GM18907 (cell line): ENCODE results near the gene GSTM5.
A peak's percentile ranks its signal among the peaks of the same experiment; 100 is the strongest.
"Not testable (repeated sequence)": the region's sequence is repeated elsewhere in the genome, so short reads cannot be mapped to it uniquely, and the experiment has no call there.

Source experiments
- ATAC-seq: cut with Tn5 transposase; IDR thresholded peaks from one replicate; pipeline ENCODE4 v1.9.1; 2021; ENCODE audit warnings: mild to moderate bottlenecking, moderate library complexity; ENCODE audit not compliant: unreplicated experiment

The GSTM5 gene

DNA sequence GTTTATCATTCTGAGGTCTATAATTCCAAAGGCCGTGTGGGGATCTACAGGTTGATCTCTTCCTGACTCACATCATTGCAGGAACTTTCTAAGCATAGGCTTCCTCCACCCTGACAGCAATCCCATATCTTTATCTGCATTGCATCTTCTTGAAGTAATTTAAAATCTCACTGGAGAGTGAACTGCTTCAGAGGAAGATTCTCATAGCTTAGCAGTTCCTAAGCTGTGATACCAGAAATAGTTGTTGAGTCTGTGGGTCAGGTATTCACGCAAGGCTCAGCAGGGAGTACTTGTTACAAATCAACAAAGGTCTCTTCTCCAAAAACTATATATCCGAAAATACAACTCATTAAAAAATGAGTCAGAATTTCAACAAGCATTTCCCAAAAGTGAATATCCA lies 16.9 kb upstream of the GSTM5 start:
- not testable (repeated sequence) for ATAC-seq

DNA sequence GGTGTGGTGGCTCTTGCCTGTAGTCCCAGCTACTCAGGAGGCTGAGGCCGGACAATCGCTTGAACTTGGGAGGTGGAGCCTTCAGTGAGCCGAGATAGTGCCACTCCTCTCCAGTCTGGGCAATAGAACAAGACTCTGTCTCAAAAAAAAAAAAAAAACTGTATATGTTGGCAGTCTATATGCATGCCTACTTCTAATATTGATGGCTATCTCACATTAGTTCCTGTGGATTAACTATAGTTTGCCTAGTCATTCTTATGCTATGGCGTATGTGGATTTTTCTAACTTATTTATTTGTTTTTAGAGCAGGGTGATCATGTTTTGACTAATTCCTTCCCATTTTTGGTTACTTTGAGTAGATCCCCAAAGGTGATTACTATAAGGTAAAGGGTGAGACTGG lies 15.0 kb upstream of the GSTM5 start:
- ATAC-seq = no peak

DNA sequence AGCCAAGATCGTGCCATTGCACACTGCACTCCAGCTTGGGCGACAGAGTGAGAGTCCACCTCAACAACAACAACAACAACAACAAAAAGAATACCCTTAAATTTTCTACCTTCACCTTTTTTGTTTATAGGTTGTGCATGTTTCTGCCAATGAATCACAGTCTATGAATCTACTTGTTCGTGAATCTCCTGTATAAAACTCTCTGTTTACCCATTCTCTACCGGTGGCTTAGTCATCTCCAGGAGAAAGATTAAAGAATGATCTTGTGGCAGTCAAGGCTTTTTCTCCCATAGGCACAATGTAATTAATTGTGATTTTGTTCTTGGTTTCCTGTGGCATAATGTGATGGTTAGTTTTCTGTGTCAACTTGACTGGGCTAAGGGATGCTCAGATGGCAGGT lies 14.2 kb upstream of the GSTM5 start:
- not testable (repeated sequence) for ATAC-seq

DNA sequence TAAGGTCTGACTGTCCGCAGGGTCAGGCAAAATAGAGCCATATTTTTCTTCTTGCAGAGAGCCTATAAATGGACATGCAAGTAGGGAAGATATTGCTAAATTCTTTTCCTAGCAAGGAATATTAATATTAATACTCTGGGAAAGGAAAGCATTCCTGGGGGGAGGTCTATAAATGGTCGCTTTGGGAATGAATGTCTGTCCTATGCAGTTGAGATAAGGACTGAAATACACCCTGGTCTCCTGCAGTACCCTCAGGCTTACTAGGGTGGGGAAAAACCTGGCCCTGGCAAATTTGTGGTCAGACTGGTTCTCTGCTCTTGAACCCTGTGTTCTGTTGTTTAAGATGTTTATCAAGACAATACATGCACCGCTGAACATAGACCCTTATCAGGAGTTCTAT lies 9.1 kb upstream of the GSTM5 start:
- ATAC-seq = not testable (repeated sequence)

DNA sequence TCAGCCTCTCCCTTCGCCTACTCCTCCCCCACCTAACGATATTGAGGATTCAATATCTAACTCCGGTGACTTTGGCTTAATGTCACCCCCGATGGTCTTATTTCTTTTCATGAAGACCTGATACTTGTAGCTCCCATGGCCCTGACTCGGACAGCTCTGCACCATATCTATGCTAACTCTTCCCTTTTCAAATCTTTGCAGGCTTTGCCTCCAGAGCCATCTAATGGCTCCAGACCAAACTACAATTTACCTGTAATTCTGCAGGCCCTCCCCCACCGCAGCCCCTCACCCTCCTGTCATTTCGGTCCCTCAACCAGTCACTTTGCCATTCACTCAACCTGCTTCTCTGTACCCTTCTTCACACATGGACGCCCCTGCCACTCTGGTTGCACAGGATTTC lies 7.9 kb upstream of the GSTM5 start:
- ATAC-seq = no peak

DNA sequence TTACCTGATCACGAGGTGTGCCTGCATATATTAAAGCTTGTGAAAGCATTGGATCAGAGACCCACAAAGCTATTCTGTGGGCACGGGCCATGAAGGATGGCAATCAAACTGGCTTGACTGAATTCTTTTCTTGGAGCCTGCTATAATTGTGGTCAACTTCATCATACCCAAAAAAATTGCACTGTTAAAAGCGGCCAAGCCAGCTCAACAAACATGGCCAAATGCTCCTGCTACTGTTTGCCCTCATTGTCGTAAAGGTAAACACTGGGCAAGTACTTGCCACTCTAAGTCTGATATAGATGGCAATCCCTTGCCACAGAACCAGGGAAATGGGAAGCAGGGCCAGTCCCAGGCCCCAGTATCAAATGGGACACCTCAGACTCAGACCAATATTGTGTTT lies 6.6 kb upstream of the GSTM5 start:
- ATAC-seq = no peak

DNA sequence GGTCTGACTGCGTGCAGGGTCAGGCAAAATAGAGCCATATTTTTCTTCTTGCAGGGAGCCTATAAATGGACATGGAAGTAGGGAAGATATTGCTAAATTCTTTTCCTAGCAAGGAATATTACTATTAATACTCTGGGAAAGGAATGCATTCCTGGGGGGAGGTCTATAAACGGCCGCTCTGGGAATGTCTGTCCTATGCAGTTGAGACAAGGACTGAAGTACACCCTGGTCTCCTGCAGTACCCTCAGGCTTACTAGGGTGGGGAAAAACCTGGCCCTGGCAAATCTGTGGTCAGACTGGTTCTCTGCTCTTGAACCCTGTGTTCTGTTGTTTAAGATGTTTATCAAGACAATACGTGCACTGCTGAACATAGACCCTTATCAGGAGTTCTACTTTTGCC lies 3.1 kb upstream of the GSTM5 start:
- ATAC-seq = not testable (repeated sequence)

DNA sequence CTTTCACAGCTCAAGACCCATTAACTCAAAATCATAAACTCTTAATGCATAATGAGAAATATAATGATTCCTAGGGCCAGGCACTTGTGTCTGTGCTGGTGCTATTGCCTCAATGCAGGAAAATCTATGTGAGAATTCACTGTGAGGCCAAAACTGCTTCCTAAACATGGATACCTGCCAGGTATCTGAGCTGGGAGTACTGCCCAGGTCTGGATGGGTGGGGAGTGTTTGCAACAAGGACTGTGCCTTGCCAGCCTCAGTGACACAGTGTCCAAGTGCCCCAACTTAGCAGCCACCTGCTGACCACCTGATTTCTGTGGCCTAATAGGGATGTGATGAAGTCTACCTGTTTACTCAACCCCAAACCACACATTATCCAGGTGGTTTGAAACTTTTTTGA lies 2.2 kb upstream of the GSTM5 start:
- not testable (repeated sequence) for ATAC-seq

DNA sequence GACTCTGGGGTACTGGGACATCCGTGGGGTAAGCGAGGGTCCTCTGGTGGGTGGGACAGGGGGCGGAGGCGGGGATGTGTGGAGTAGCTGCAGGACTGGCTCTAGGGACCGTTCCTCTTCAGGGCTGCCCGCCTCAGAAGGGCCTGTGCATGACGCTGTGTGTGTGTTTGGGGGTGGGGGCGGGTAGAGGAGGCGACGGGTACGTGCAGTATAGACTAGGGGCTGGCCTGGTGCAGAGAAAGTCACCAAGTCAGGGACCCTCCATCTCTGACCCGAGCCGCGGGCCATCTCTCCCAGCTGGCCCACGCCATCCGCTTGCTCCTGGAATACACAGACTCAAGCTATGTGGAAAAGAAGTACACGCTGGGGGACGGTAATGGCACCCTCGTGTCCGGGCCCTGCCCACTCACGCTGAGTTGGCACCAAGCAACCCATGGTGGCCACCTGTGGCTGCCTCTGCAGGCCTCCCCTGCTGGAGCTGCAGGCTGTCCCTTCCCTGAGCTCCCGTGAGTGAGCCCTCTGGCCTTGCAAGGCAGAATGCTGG lies 342 bp downstream of the GSTM5 start:
- ATAC-seq = no peak

DNA sequence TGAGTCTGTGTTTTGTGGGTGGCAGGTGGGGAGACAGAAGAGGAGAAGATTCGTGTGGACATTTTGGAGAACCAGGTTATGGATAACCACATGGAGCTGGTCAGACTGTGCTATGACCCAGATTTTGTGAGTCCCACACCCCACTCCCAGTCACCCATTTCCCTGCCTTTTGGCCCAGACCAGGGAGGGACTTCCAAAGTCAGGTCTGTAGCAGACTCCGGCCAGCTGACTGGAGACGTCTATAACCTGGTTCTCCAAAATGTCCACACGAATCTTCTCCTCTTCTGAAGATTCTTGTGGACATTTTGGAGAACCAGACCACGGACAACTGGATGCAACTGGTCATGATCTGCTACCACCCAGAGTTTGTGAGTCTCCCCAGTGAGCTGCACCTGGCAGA lies 1.6 kb downstream of the GSTM5 start:
- no peak for ATAC-seq

DNA sequence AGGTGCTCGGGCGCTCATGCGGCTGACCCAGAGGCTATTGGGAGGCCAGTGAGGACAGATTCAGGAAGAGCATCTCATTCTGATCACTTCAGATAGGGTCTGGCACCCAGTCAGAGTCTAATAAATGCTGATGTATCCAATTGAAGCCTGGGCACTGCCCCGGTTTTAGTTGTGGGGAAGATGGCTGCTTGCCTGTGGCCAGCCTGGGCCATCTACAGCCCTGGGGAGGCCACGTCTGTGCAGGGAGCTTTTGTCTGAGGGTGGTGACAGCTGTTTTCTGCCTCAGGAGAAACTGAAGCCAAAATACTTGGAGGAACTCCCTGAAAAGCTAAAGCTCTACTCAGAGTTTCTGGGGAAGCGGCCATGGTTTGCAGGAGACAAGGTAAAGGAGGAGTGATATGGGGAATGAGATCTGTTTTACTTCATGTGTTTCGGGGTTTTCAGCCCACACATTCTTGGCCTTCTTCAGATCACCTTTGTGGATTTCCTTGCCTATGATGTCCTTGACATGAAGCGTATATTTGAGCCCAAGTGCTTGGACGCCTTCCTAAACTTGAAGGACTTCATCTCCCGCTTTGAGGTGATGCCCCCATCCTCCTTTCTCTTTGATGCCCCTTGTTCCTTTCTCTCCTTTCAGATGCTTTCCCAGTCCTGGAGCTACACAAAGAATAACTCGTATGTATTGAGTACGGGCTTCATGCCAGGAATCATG lies 2.8 kb downstream of the GSTM5 start:
- no peak for ATAC-seq

DNA sequence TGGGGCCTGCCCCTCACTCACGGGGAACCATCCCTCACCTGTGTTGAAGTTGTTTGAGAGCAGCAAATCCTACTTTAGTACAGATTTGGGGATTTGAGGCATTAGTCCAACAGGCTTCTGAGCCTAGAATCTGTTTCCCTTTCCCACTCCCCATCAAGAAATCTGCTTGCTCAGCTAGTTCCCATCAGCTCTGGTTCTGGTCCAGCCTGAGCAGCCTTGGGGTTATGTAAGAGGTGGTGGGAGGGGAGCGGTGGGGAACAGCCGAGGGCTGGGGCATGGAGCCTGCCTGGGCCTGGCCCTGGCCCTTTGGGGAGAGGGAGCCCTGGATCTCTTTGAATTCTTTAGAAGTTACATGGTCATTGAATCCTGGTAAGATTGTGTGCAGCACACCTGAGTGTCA lies 4.1 kb downstream of the GSTM5 start:
- ATAC-seq = no peak

DNA sequence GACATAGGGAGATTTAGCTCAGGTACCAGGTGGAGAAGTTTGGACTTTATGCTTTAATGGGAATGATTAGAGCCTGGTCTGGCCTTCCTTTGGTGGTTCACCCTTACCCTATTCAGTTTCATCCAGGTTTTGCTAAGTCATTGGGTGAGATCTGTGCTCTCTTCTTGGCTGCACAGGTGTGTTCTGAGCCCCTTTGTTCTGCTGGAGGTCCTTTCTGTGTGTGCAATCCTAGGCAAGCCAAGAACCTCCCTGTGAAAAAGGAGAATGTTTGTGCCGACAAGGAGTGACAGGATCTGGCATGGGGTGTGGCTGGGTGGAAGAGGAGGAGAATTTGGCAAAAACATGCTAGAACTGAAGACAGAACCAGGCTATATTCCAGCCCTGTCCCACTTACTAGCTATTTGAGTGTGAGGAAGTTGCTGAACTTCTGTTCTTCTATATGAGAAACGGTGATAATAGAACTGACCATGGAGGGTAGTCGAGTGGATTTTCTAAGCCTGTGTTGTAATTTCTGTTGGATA lies 4.6 kb downstream of the GSTM5 start:
- no peak for ATAC-seq

DNA sequence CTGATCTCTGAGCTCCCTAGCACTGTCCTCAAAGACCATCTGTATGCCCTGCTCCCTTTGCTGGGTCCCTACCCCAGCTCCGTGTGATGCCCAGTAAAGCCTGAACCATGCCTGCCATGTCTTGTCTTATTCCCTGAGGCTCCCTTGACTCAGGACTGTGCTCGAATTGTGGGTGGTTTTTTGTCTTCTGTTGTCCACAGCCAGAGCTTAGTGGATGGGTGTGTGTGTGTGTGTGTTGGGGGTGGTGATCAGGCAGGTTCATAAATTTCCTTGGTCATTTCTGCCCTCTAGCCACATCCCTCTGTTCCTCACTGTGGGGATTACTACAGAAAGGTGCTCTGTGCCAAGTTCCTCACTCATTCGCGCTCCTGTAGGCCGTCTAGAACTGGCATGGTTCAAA lies 5.7 kb downstream of the GSTM5 start:
- no peak for ATAC-seq

DNA sequence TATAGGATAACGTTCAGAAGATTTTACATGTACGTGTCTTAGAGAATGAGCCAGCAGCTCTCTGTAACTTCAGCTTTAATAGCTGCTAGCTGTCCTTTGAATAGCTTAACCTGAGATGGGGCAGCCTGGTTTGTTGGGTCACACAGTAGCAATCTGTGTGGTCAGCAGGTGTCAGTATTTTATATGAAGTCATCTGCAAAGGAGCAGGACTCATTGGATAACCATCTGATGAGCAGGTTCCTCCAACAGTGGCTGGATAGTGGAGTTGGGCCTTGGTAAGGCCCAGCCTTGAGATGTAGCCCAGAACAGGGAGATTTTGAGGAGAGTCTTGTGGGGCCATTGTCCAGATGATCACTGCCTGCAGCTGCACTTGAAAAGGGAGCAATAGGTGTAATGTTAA lies 6.4 kb downstream of the GSTM5 start:
- ATAC-seq = no peak

DNA sequence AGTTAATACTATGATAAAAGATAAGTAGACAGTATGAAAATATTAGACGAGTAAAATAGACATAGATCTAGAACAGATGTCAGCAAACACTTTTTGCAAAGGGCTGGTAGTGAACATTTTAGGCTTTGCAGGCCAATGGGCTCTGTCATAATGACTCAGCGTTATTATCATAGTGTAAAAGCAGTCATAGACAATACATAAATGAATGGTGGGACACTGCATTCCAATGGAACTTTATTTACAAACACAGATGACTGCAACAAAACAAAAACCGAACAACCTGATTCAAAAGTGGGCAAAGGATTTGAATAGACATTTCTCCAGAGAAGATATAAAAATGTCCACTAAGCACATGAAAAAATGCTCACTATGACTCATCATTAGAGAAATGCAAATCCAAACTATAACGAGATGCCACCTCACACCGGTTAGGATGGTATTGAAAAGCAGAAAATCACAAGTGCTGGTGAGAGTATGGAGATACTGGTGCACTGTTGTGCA lies 7.3 kb downstream of the GSTM5 start:
- ATAC-seq = peak; percentile 59

DNA sequence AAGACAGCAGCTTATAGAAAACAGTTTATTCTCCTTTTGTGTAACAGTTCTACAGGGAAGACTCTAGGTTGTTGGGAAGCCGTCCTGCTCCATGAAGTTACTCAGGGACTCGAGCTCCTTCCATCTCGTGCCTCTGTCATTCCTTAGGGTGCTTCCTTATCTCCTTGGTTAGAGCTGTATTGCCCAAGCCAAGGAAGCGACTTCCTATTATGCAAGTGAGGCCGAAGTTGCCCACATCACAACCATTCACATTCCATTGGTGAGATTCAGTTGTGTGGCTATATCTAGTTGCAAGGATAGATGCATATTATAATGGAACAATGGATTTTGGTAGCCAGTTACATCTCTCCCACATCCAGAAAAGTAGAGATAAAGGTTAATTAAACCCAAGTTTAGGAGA lies 9.0 kb downstream of the GSTM5 start:
- no peak for ATAC-seq

DNA sequence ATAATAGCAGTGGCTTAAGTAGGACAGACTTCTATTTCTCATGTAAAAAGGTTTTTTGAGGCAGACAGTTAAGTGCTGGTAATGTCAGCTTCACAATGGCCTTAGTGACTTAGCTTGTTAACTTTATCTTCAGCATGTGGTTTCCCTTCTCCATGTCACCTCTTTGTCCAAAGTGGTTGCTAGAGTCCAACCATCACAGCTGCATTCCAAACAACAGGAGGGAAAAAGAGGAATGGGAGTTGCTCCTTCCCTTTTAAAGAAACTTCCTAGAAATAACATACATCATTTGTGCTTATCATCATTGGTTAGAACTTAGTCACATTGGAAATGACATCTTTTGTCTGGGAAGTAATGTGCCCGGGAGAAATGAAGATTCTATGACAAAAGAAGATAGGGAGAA lies 9.9 kb downstream of the GSTM5 start:
- ATAC-seq = no peak

DNA sequence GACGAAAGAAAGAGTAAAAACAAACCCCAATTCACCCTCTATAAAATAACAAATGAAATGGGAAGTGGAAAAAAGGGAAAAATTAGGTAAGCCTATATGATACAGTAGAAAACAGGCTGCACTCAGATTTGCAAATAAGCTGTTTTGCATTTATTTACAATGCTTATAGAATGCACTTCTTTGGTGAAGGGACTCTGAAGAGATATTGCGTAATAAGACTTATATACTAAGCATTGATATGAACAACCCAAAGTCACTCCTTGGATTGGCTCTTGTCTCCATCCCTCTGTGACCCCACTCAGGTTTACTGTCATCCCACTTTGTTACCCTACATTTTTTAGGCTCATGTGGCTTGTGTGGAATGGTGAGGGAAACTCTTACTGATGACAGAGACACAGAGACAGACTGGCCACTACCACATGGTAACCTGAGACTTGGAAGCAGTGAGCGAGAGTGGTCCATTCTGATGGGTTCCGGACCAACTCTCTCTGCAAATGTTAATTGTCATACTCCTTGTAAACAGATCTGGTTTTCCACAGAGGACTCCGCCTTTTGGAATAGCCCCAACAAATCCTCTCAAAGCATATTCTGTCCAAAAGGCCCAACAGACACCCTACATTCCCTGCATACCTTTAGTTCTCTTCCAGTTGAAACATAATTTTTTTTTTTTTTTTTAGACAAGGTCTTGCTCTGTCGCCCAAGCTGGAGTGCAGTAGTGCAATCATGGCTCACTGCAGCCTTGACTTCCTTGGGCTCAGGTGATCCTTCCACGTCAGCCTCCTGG lies 11.0 kb downstream of the GSTM5 start:
- no peak for ATAC-seq

DNA sequence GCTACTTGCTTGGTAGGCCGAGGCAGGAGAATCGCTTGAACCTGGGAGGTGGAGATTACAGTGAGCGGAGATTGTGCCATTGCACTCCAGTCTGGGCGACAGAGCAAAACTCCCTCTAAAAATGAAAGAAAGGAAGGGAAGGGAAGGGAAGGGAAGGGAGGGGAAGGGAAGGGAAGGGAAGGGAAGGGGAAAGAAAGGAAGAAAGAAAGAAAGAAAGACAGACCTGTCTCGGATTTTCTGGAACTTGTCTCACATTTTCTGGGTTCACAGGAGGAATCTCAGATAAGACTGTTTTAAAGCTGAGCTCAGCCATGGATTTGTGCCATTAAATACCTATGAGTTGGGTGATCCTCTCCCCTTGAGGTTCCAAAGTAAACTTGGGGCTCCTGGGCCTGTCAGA lies 12.9 kb downstream of the GSTM5 start:
- ATAC-seq = no peak

DNA sequence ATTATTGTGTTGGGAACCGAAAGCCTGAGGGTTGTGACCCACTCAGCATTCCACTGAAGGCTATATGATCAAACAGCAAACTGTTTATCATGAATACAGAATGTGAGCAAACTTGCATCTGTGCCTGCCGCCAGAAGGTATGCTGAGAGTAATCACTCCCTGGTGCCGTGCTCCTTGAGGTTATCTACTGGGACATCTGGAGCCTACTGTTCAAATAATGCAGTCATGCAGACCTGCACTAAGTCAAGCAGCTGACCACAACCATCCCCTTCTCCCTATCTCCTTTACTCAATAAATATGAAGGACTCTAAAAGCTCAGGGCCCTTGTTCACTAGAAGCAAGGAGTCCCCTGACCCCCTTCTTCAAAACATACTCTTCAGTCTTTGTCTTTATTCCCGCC lies 13.5 kb downstream of the GSTM5 start:
- ATAC-seq = no peak

DNA sequence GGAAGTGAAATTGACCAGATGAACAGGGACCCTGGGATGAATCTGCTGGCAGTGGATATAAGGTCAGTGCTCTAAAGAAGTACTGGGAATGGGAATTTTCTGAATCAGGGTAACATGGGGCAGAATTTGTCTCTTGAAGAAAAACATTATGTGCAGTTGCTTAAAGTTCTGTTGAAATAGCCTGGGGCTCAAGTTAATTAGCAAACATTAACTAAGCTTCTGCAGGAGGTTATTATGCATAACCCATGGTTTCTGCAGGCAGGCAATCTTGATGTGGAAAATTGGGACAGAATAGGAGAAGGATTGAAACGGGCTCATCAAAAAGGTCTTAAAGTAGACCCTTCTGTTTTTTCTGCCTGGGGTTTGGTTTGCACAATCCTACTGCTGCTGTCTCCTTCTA lies 14.0 kb downstream of the GSTM5 start:
- ATAC-seq = no peak
